GM23338 (cell line): ENCODE results near the gene MBL2. TPM values are rescaled to one million over a fixed set of nuclear protein-coding genes. Genes with fewer than 3 reads are reported as not detected.

Source experiments
- ATAC-seq: fragments of 200-7000 bp; cut with Tn5 transposase; 3 replicates; pipeline ENCODE4 v1.9.1; 2020
- DNase-seq: peaks from one replicate; pipeline ENCODE4 v3.0.0-alpha.2; 2015; ENCODE audit warnings: low spot score
- H2AFZ ChIP-seq: fragments of 200-600 bp; sonication (generic); 2 replicates; pipeline ENCODE4 v1.8.0; 2016; ENCODE audit warnings: antibody characterized with exemption, mild to moderate bottlenecking, moderate library complexity
- H3F3A ChIP-seq: fragments of 200-600 bp; sonication (generic); replicated peaks from 2 replicates; pipeline ENCODE4 v1.8.0; 2017; ENCODE audit warnings: antibody characterized with exemption, mixed run types, low read depth
- H3K27ac ChIP-seq: fragments of 200-600 bp; sonication (generic); 2 replicates; pipeline ENCODE4 v1.6.1; 2016; ENCODE audit warnings: low read depth
- H3K27me3 ChIP-seq: fragments of 200-600 bp; sonication (generic); 2 replicates; pipeline ENCODE4 v1.8.0; 2016; ENCODE audit warnings: mild to moderate bottlenecking, mixed run types, moderate library complexity; ENCODE audit not compliant: insufficient read depth
- H3K36me3 ChIP-seq: fragments of 200-600 bp; sonication (generic); 2 replicates; pipeline ENCODE4 v1.8.0; 2016; ENCODE audit warnings: mild to moderate bottlenecking; ENCODE audit not compliant: insufficient read depth
- H3K4me1 ChIP-seq: fragments of 200-600 bp; sonication (generic); 2 replicates; pipeline ENCODE4 v1.8.0; 2016; ENCODE audit warnings: mild to moderate bottlenecking, moderate library complexity; ENCODE audit not compliant: insufficient read depth
- H3K4me2 ChIP-seq: fragments of 200-600 bp; sonication (generic); 2 replicates; pipeline ENCODE4 v1.7.1; 2017; ENCODE audit warnings: mixed run types
- H3K4me3 ChIP-seq: fragments of 200-600 bp; sonication (generic); 2 replicates; pipeline ENCODE4 v1.6.1; 2016; ENCODE audit warnings: mixed run types
- H3K79me2 ChIP-seq: fragments of 200-600 bp; sonication (generic); replicated peaks from 2 replicates; pipeline ENCODE4 v1.8.0; 2017; ENCODE audit warnings: mild to moderate bottlenecking; ENCODE audit not compliant: insufficient read depth
- H3K9me2 ChIP-seq: fragments of 200-600 bp; sonication (generic); 2 replicates; pipeline ENCODE4 v1.8.0; 2017; ENCODE audit not compliant: insufficient read depth
- H4K20me1 ChIP-seq: fragments of 200-600 bp; sonication (generic); replicated peaks from 2 replicates; pipeline ENCODE4 v1.8.0; 2017; ENCODE audit warnings: mild to moderate bottlenecking; ENCODE audit not compliant: insufficient read depth
- H3K27ac Mint-ChIP-seq: 2 replicates; pipeline ENCODE4 v1.8.0; 2020; ENCODE audit warnings: inconsistent platforms, mild to moderate bottlenecking, moderate library complexity, mixed read lengths
- H3K27me3 Mint-ChIP-seq: 3 replicates; pipeline ENCODE4 v1.8.0; 2022; ENCODE audit warnings: low read depth, mild to moderate bottlenecking, moderate library complexity, mixed read lengths, inconsistent platforms; ENCODE audit not compliant: insufficient read depth, poor library complexity
- H3K36me3 Mint-ChIP-seq: 3 replicates; pipeline ENCODE4 v1.8.0; 2021; ENCODE audit warnings: low read depth, mild to moderate bottlenecking, inconsistent platforms, moderate library complexity, mixed read lengths
- H3K4me1 Mint-ChIP-seq: 3 replicates; pipeline ENCODE4 v1.8.0; 2020; ENCODE audit warnings: mild to moderate bottlenecking, inconsistent platforms, mixed read lengths
- H3K4me3 Mint-ChIP-seq: 3 replicates; pipeline ENCODE4 v1.8.0; 2021; ENCODE audit warnings: moderate library complexity, mild to moderate bottlenecking, inconsistent platforms, mixed read lengths
- H3K9me3 Mint-ChIP-seq: 3 replicates; pipeline ENCODE4 v1.8.0; 2020; ENCODE audit warnings: moderate library complexity, mild to moderate bottlenecking, inconsistent platforms, mixed read lengths
- CREB1 ChIP-seq: fragments of 250-450 bp; sonication (Bioruptor Pico); IDR thresholded peaks from 2 replicates; pipeline ENCODE4 v1.5.0; 2020; ENCODE audit warnings: low read depth, mild to moderate bottlenecking, moderate library complexity
- ETS1 ChIP-seq: IDR thresholded peaks from 2 replicates; pipeline ENCODE4 v1.6.1; 2016; ENCODE audit warnings: antibody characterized with exemption
- EZH2phosphoT487 ChIP-seq: fragments of 200-600 bp; sonication (generic); IDR thresholded peaks from one replicate; pipeline ENCODE4 v1.8.1; 2018; ENCODE audit warnings: antibody characterized with exemption; ENCODE audit not compliant: unreplicated experiment
- JUNB ChIP-seq: IDR thresholded peaks from one replicate; pipeline ENCODE4 v1.6.1; 2016; ENCODE audit warnings: antibody characterized with exemption; ENCODE audit not compliant: unreplicated experiment
- NANOG ChIP-seq: IDR thresholded peaks from 2 replicates; pipeline ENCODE4 v1.6.1; 2016; ENCODE audit warnings: antibody characterized with exemption, borderline replicate concordance
- REST ChIP-seq: IDR thresholded peaks from one replicate; pipeline ENCODE4 v1.6.1; 2018; ENCODE audit warnings: antibody characterized with exemption; ENCODE audit not compliant: unreplicated experiment
- ZNF114 ChIP-seq: fragments of 250-450 bp; sonication (Bioruptor Pico); IDR thresholded peaks from 2 replicates; pipeline ENCODE4 v1.5.0; 2020; ENCODE audit warnings: mild to moderate bottlenecking, moderate library complexity
- ZNF331 ChIP-seq: fragments of 250-450 bp; sonication (Bioruptor Pico); IDR thresholded peaks from 2 replicates; pipeline ENCODE4 v1.5.0; 2020; ENCODE audit warnings: low read depth, mild to moderate bottlenecking, moderate library complexity
- polyA plus RNA-seq: library from polyadenylated mRNA; unstranded; fragments of >200 nt; fragmentation: Nextera tagmentation; extraction: Ambion mirVana; gene quantifications from 2 replicates; pipeline ENCODE4 v1.2.1, GENCODE V29; 2016
- total RNA-seq: library from RNA; depleted of rRNA; stranded (reverse); fragments of >200 nt; shearing (Covaris generic); gene quantifications from 2 replicates; pipeline ENCODE4 v1.2.3, GENCODE V29; 2014
- TF ChIP-seq, protein P1 (sequence below): fragments of 250-450 bp; sonication (Bioruptor Pico); IDR thresholded peaks from 2 replicates; pipeline ENCODE4 v1.5.0; 2020; ENCODE audit warnings: mild to moderate bottlenecking, moderate library complexity

The MBL2 gene
- total and polyA plus RNA-seq, 2 experiments from 2014 or later: not detected

DNA sequence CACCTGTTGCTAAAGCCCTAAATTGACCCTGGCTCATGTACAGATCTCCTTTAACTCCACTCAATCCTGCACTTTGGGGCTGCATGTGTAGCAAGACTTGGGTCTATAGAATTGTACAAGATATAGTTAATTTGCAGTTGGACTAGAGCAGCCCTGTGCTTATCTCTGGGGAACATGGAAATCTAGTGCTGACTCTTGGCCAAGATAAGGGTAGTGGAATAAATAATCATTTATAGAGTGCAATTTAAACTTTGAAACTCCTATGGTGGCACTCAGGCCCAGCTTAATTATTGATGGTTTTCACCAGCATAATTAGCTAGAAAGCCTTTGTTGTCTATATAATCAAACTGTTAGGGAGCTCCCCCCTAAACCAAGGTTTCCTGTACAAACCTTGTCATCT, 39.2 kb upstream of the MBL2 start (continued):
- TF ChIP-seq, protein P1, sequence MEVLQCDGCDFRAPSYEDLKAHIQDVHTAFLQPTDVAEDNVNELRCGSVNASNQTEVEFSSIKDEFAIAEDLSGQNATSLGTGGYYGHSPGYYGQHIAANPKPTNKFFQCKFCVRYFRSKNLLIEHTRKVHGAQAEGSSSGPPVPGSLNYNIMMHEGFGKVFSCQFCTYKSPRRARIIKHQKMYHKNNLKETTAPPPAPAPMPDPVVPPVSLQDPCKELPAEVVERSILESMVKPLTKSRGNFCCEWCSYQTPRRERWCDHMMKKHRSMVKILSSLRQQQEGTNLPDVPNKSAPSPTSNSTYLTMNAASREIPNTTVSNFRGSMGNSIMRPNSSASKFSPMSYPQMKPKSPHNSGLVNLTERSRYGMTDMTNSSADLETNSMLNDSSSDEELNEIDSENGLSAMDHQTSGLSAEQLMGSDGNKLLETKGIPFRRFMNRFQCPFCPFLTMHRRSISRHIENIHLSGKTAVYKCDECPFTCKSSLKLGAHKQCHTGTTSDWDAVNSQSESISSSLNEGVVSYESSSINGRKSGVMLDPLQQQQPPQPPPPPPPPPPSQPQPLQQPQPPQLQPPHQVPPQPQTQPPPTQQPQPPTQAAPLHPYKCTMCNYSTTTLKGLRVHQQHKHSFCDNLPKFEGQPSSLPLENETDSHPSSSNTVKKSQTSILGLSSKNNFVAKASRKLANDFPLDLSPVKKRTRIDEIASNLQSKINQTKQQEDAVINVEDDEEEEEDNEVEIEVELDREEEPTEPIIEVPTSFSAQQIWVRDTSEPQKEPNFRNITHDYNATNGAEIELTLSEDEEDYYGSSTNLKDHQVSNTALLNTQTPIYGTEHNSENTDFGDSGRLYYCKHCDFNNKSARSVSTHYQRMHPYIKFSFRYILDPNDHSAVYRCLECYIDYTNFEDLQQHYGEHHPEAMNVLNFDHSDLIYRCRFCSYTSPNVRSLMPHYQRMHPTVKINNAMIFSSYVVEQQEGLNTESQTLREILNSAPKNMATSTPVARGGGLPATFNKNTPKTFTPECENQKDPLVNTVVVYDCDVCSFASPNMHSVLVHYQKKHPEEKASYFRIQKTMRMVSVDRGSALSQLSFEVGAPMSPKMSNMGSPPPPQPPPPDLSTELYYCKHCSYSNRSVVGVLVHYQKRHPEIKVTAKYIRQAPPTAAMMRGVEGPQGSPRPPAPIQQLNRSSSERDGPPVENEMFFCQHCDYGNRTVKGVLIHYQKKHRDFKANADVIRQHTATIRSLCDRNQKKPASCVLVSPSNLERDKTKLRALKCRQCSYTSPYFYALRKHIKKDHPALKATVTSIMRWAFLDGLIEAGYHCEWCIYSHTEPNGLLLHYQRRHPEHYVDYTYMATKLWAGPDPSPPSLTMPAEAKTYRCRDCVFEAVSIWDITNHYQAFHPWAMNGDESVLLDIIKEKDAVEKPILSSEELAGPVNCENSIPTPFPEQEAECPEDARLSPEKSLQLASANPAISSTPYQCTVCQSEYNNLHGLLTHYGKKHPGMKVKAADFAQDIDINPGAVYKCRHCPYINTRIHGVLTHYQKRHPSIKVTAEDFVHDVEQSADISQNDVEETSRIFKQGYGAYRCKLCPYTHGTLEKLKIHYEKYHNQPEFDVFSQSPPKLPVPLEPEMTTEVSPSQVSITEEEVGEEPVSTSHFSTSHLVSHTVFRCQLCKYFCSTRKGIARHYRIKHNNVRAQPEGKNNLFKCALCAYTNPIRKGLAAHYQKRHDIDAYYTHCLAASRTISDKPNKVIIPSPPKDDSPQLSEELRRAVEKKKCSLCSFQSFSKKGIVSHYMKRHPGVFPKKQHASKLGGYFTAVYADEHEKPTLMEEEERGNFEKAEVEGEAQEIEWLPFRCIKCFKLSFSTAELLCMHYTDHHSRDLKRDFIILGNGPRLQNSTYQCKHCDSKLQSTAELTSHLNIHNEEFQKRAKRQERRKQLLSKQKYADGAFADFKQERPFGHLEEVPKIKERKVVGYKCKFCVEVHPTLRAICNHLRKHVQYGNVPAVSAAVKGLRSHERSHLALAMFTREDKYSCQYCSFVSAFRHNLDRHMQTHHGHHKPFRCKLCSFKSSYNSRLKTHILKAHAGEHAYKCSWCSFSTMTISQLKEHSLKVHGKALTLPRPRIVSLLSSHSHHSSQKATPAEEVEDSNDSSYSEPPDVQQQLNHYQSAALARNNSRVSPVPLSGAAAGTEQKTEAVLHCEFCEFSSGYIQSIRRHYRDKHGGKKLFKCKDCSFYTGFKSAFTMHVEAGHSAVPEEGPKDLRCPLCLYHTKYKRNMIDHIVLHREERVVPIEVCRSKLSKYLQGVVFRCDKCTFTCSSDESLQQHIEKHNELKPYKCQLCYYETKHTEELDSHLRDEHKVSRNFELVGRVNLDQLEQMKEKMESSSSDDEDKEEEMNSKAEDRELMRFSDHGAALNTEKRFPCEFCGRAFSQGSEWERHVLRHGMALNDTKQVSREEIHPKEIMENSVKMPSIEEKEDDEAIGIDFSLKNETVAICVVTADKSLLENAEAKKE (CRISPR knock-in tag): no peak
- TF ChIP-seq EZH2phosphoT487 (no peak), NANOG (no peak), CREB1 (CRISPR knock-in tag) (no peak), ZNF114 (CRISPR knock-in tag) (no peak), ETS1 (no peak)

DNA sequence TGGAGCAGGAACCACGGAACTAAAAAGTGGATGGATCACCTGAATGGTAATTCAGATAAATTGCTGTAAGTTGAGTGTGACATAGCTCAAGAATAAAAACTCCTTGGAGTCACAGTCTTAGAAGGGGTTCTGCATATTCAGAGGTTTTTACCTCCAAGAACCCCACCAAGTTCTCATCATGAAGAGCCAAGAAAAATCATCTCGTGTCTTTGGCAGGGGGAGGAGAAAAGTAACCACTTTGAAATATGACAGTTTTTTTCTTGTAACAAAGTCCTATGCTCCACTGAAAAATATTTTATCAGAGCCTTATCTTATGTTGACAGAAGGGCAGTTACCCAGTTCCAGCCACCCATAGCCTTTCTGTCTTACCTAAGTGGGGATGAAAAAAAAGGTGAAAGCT, 38.2 kb upstream of the MBL2 start:
- no peak overlapping the region for H3K4me2 ChIP-seq
- no peaks in the 10 kb centered on the region for H3K9me2 ChIP-seq
- H3K4me3 Mint-ChIP-seq: no peak overlapping the region
- H3F3A ChIP-seq: no peaks in the 10 kb centered on the region
- H2AFZ ChIP-seq: no peak overlapping the region
- no peak for ATAC-seq
- H3K36me3 Mint-ChIP-seq: no peaks in the 10 kb centered on the region
- H3K27ac Mint-ChIP-seq: no peak overlapping the region
- H3K27me3 ChIP-seq: no peaks in the 10 kb centered on the region
- no peaks in the 10 kb centered on the region for H3K79me2 ChIP-seq
- H4K20me1 ChIP-seq: no peaks in the 10 kb centered on the region
- H3K27ac ChIP-seq: no peak overlapping the region
- no peak for DNase-seq
- H3K4me1 ChIP-seq: peaks cover 5% of the 10 kb centered on the region; the same call in 1 of the 2 replicates
- no peaks in the 10 kb centered on the region for H3K27me3 Mint-ChIP-seq
- no peaks in the 10 kb centered on the region; the same call in 2 of the 3 replicates for H3K9me3 Mint-ChIP-seq
- peaks cover 6% of the 10 kb centered on the region for H3K4me1 Mint-ChIP-seq
- H3K4me3 ChIP-seq: no peak overlapping the region
- H3K36me3 ChIP-seq: no peaks in the 10 kb centered on the region
- TF ChIP-seq NANOG (no peak), CREB1 (CRISPR knock-in tag) (no peak), REST (no peak), ZNF114 (CRISPR knock-in tag) (no peak), ETS1 (no peak), JUNB (no peak), ZNF331 (CRISPR knock-in tag) (no peak)
